Brain pericyte (primary cell): Measurements from ENCODE around the gene MKRN2.
"Not testable (repeated sequence)": the region's sequence is repeated elsewhere in the genome, so short reads cannot be mapped to it uniquely, and the experiment has no call there.

ENCODE experiments used
- DNase-seq: peaks from one replicate; pipeline ENCODE4 v3.0.0-alpha.2; 2012; ENCODE audit warnings: low read depth, low spot score

MKRN2 gene

GRCh38 chr3:12556690-12557472 is at the start of gene MKRN2:
Gene MKRN2 (plus strand): TSS chr3:12557087. CDS start chr3:12557151, 64 bp downstream.
- DNase-seq = peak; percentile 63

GRCh38 chr3:12507591-12508281 is 49.2 kb upstream of the MKRN2 start:
- DNase-seq = peak; percentile 58

GRCh38 chr3:12508291-12508700 is 48.6 kb upstream of the MKRN2 start:
- DNase-seq = peak; percentile 92

- no peak for DNase-seq
Observed at GRCh38 chr3:12509466-12509865, 47.4 kb upstream of the MKRN2 start.

GRCh38 chr3:12512534-12513118 is 44.3 kb upstream of the MKRN2 start:
- DNase-seq = no peak

GRCh38 chr3:12513694-12514446 is 43.0 kb upstream of the MKRN2 start:
- DNase-seq = no peak

- no peak for DNase-seq
Observed at GRCh38 chr3:12515631-12516030, 41.3 kb upstream of the MKRN2 start.

- no peak for DNase-seq
Observed at GRCh38 chr3:12516873-12517272, 40.0 kb upstream of the MKRN2 start.

- no peak for DNase-seq
Observed at GRCh38 chr3:12518261-12519028, 38.4 kb upstream of the MKRN2 start.

- DNase-seq = no peak
Observed at GRCh38 chr3:12521010-12521409, 35.9 kb upstream of the MKRN2 start.

GRCh38 chr3:12522721-12523120 is 34.2 kb upstream of the MKRN2 start:
- DNase-seq = no peak

GRCh38 chr3:12527757-12528143 is 29.1 kb upstream of the MKRN2 start:
- no peak for DNase-seq

GRCh38 chr3:12532182-12532581 is 24.7 kb upstream of the MKRN2 start:
- DNase-seq = no peak

GRCh38 chr3:12536423-12536822 is 20.5 kb upstream of the MKRN2 start:
- no peak for DNase-seq

- DNase-seq = no peak
Observed at GRCh38 chr3:12541625-12542024, 15.3 kb upstream of the MKRN2 start.

- DNase-seq = not testable (repeated sequence)
Observed at GRCh38 chr3:12543497-12543896, 13.4 kb upstream of the MKRN2 start.

GRCh38 chr3:12544652-12545472 is 12.0 kb upstream of the MKRN2 start:
- no peak for DNase-seq

GRCh38 chr3:12545473-12545791 is 11.5 kb upstream of the MKRN2 start, which contains the start of gene MKRN2OS:
Gene MKRN2OS (minus strand): TSS chr3:12545499. CDS start chr3:12545464, 35 bp downstream.
- DNase-seq = no peak

- no peak for DNase-seq
Observed at GRCh38 chr3:12549971-12550760, 6.7 kb upstream of the MKRN2 start.
